ENCODE data around the gene RPS15A. TPM values are rescaled to one million over a fixed set of nuclear protein-coding genes. Genes with fewer than 3 reads are reported as not detected.

Gene RPS15A
- total RNA-seq: 1,000 to 10,000 TPM; 2,862 to 3,462 (median 2,982) TPM
- total RNA-seq (2013): 6,368 TPM
- 167 to 351 (median 273) reads per million in 29 experiments for total RNA-seq

- Mint-ChIP-seq H3K4me3 (peak within 1 kb of the TSS; percentile 90 to 97 (median 96)), H3K4me1 (peaks cover 51 to 52% (median 52%) of the 10 kb centered on the region in 3 donors), H3K27me3 (no peaks in the 10 kb centered on the region), H3K27ac (peak within 1 kb of the TSS; percentile 83 to 93), H3K36me3 (peaks cover 51% of the 10 kb centered on the region), H3K9me3 (no peaks in the 10 kb centered on the region)
- WGBS (ENCODE audit: insufficient coverage): under 1% methylated on average over 54 of the region's 60 CpGs
- Histone ChIP-seq H3K4me1 (ENCODE audit: control insufficient read depth in 1 of 2, extremely low read depth in 1 of 2, insufficient read depth in 2 of 2, low read length in 2 of 2) (peaks cover 18 to 47% of the 10 kb centered on the region in 2 experiments), H3K27me3 (replicated peaks in 1 of 2; ENCODE audit: control insufficient read depth in 2 of 2, extremely low read depth in 1 of 2, insufficient read depth in 2 of 2, low read length in 1 of 2) (no peaks in the 10 kb centered on the region), H3K27ac (ENCODE audit: low read length) (peak within 1 kb of the TSS; percentile 69), H3K36me3 (ENCODE audit: control insufficient read depth in 2 of 2, extremely low read depth in 1 of 2, insufficient read depth in 1 of 2, low read length in 1 of 2) (peaks cover 9 to 62% of the 10 kb centered on the region in 2 donors), H3K4me3 (ENCODE audit: control insufficient read depth in 1 of 2, extremely low read depth in 1 of 2, low read length in 1 of 2) (peak within 1 kb of the TSS; percentile 98), H3K9me3 (no peaks in the 10 kb centered on the region)
- DNase-seq (peak; percentile 79 to 98 (median 93)), ATAC-seq (replicated peaks in 1 of 4) (peak; percentile 97 to 99 (median 98))
- ChIA-PET CTCF (interaction anchor here (0.5 to 7.1 kb wide), 9 partner anchors 9 to 932 kb away, joined by 3 to 86 read pairs (median 4); partner anchors contain the start of genes ARL6IP1 (in 1 of the 2) and COQ7 (in 1 of the 2)), POLR2A (interaction anchor here (0.6 to 1.5 kb wide), 7 partner anchors 11 to 765 kb away, joined by 3 to 42 read pairs (median 4); partner anchors contain the start of genes ARL6IP1 (in 2 of the 2), COQ7 (in 1 of the 2) and VPS35L (in 1 of the 2))
Observed at GRCh38 chr16:18789850-18790706, at the start of gene RPS15A. Gene RPS15A (minus strand): TSS chr16:18790334. CDS start chr16:18789113, 1,221 bp downstream.

GRCh38 chr16:18839555-18839954 is 49.4 kb upstream of the RPS15A start:
- Mint-ChIP-seq H3K4me3 (no peak overlapping the region), H3K4me1 (no peaks in the 10 kb centered on the region), H3K27ac (peak overlapping the region in 1 of 2 donors; percentile 31), H3K36me3 (peaks cover 67% of the 10 kb centered on the region), H3K9me3 (no peaks in the 10 kb centered on the region), H3K27me3 (no peaks in the 10 kb centered on the region)
- WGBS (ENCODE audit: insufficient coverage): no CpG with 5 or more reads among the region's 6 CpGs
- DNase-seq (no peak), ATAC-seq (replicated peaks in 1 of 4) (no peak)
- Histone ChIP-seq H3K27ac (ENCODE audit: low read length) (no peak overlapping the region), H3K9me3 (no peaks in the 10 kb centered on the region), H3K4me3 (ENCODE audit: control insufficient read depth in 1 of 2, extremely low read depth in 1 of 2, low read length in 1 of 2) (no peak overlapping the region), H3K4me1 (ENCODE audit: control insufficient read depth in 1 of 2, extremely low read depth in 1 of 2, insufficient read depth in 2 of 2, low read length in 2 of 2) (no peaks in the 10 kb centered on the region), H3K36me3 (ENCODE audit: control insufficient read depth in 2 of 2, extremely low read depth in 1 of 2, insufficient read depth in 1 of 2, low read length in 1 of 2) (peaks cover 16 to 83% of the 10 kb centered on the region in 2 donors), H3K27me3 (replicated peaks in 1 of 2; ENCODE audit: control insufficient read depth in 2 of 2, extremely low read depth in 1 of 2, insufficient read depth in 2 of 2, low read length in 1 of 2) (no peaks in the 10 kb centered on the region)
- POLR2A ChIA-PET: no interaction called here
- CTCF ChIA-PET: no interaction called here

- DNase-seq: no peak
- Histone ChIP-seq H3K9me3 (no peaks in the 10 kb centered on the region), H3K27ac (ENCODE audit: low read length) (no peak overlapping the region), H3K4me3 (ENCODE audit: control insufficient read depth in 1 of 2, extremely low read depth in 1 of 2, low read length in 1 of 2) (no peak overlapping the region), H3K36me3 (ENCODE audit: control insufficient read depth in 2 of 2, extremely low read depth in 1 of 2, insufficient read depth in 1 of 2, low read length in 1 of 2) (peaks cover 16 to 89% of the 10 kb centered on the region in 2 donors), H3K4me1 (ENCODE audit: control insufficient read depth in 1 of 2, extremely low read depth in 1 of 2, insufficient read depth in 2 of 2, low read length in 2 of 2) (no peaks in the 10 kb centered on the region), H3K27me3 (replicated peaks in 1 of 2; ENCODE audit: control insufficient read depth in 2 of 2, extremely low read depth in 1 of 2, insufficient read depth in 2 of 2, low read length in 1 of 2) (no peaks in the 10 kb centered on the region)
- ChIA-PET POLR2A (no interaction called here), CTCF (interaction anchor here (0.5 to 1.7 kb wide), 2 partner anchors 36 to 38 kb away, joined by 3 to 4 read pairs; partner anchors contain the start of gene ARL6IP1 (in 1 of the 2))
- H3K27ac Mint-ChIP-seq: peak overlapping the region in 1 of 2 donors; percentile 2
- H3K27me3 Mint-ChIP-seq: no peaks in the 10 kb centered on the region
- no peak for ATAC-seq (replicated peaks in 1 of 4)
- H3K4me3 Mint-ChIP-seq: no peak overlapping the region
- H3K9me3 Mint-ChIP-seq: no peaks in the 10 kb centered on the region
- H3K36me3 Mint-ChIP-seq: peaks cover 62% of the 10 kb centered on the region
- no peaks in the 10 kb centered on the region for H3K4me1 Mint-ChIP-seq
Observed at GRCh38 chr16:18836702-18837101, 46.6 kb upstream of the RPS15A start.

- H3K27me3 Mint-ChIP-seq: no peaks in the 10 kb centered on the region
Observed at GRCh38 chr16:18834864-18835263, 44.7 kb upstream of the RPS15A start.

GRCh38 chr16:18833707-18834505 is 43.8 kb upstream of the RPS15A start:
- ChIA-PET POLR2A (no interaction called here), CTCF (interaction anchor here in 1 of 2 donors (0.6 to 2.4 kb wide), 3 partner anchors 14 to 32 kb away, joined by 4 to 12 read pairs (median 4); partner anchors contain the start of gene ARL6IP1)
- H3K27me3 ChIP-seq (replicated peaks in 1 of 2; ENCODE audit: control insufficient read depth in 2 of 2, extremely low read depth in 1 of 2, insufficient read depth in 2 of 2, low read length in 1 of 2): no peaks in the 10 kb centered on the region
- H3K4me3 ChIP-seq (ENCODE audit: control insufficient read depth in 1 of 2, extremely low read depth in 1 of 2, low read length in 1 of 2): no peak overlapping the region
- Mint-ChIP-seq H3K27ac (peak overlapping the region in 1 of 2 donors; percentile 59), H3K36me3 (peaks cover 60% of the 10 kb centered on the region), H3K4me1 (peaks cover 0 to 1% (median 0%) of the 10 kb centered on the region in 3 donors), H3K27me3 (no peaks in the 10 kb centered on the region), H3K9me3 (no peaks in the 10 kb centered on the region), H3K4me3 (no peak overlapping the region)
- H3K9me3 ChIP-seq: no peaks in the 10 kb centered on the region
- no peak overlapping the region for H3K27ac ChIP-seq (ENCODE audit: low read length)
- H3K4me1 ChIP-seq (ENCODE audit: control insufficient read depth in 1 of 2, extremely low read depth in 1 of 2, insufficient read depth in 2 of 2, low read length in 2 of 2): no peaks in the 10 kb centered on the region
- DNase-seq: no peak
- no peak for ATAC-seq (replicated peaks in 1 of 4)
- H3K36me3 ChIP-seq (ENCODE audit: control insufficient read depth in 2 of 2, extremely low read depth in 1 of 2, insufficient read depth in 1 of 2, low read length in 1 of 2): peaks cover 14 to 90% of the 10 kb centered on the region in 2 donors
- 96% methylated on average over 5 of the region's 9 CpGs for WGBS (ENCODE audit: insufficient coverage)

More at GRCh38 chr16:18834864-18835263, 44.7 kb upstream of the RPS15A start:
- WGBS (ENCODE audit: insufficient coverage): 40% methylated on average over 1 of the region's 4 CpGs
- CTCF ChIA-PET: interaction anchor here (0.5 to 1.1 kb wide), 2 partner anchors 13 to 19 kb away, joined by 4 to 5 read pairs; no protein-coding TSS in a partner anchor
- Mint-ChIP-seq H3K4me1 (no peaks in the 10 kb centered on the region), H3K36me3 (peaks cover 56% of the 10 kb centered on the region), H3K9me3 (no peaks in the 10 kb centered on the region), H3K27ac (peak overlapping the region in 1 of 2 donors; percentile 25), H3K4me3 (no peak overlapping the region)
- POLR2A ChIA-PET: interaction anchor here in 1 of 2 donors (0.6 kb wide), 1 partner anchor 18 kb away, joined by 17 read pairs; no protein-coding TSS in a partner anchor
- Histone ChIP-seq H3K4me1 (ENCODE audit: control insufficient read depth in 1 of 2, extremely low read depth in 1 of 2, insufficient read depth in 2 of 2, low read length in 2 of 2) (no peaks in the 10 kb centered on the region), H3K27ac (ENCODE audit: low read length) (no peak overlapping the region), H3K4me3 (ENCODE audit: control insufficient read depth in 1 of 2, extremely low read depth in 1 of 2, low read length in 1 of 2) (no peak overlapping the region), H3K36me3 (ENCODE audit: control insufficient read depth in 2 of 2, extremely low read depth in 1 of 2, insufficient read depth in 1 of 2, low read length in 1 of 2) (peaks cover 19 to 91% of the 10 kb centered on the region in 2 donors), H3K9me3 (no peaks in the 10 kb centered on the region), H3K27me3 (replicated peaks in 1 of 2; ENCODE audit: control insufficient read depth in 2 of 2, extremely low read depth in 1 of 2, insufficient read depth in 2 of 2, low read length in 1 of 2) (no peaks in the 10 kb centered on the region)
- ATAC-seq (replicated peaks in 1 of 4): no peak
- no peak for DNase-seq
